Keratinocyte (primary cell): ENCODE data around the gene ARCN1. TPM values are rescaled to one million over a fixed set of nuclear protein-coding genes. Genes with fewer than 3 reads are reported as not detected.
"Not testable (repeated sequence)": the region's sequence is repeated elsewhere in the genome, so short reads cannot be mapped to it uniquely, and the experiment has no call there.

Source experiments
- DNase-seq: peaks from one replicate; pipeline ENCODE4 v3.0.0-alpha.2; 2011; ENCODE audit warnings: low read depth, missing footprints, low spot score
- FAIRE-seq: peaks from 2 replicates; lab custom pipeline; 2011; peaks lifted over from hg19 to GRCh38; lab: Jason Lieb, UNC
- H2AFZ ChIP-seq: 2 replicates; pipeline ENCODE4 v1.6.0; 2012; ENCODE audit warnings: low read length, control low read depth, inconsistent platforms; ENCODE audit not compliant: control insufficient read depth
- H3K27ac ChIP-seq: 2 replicates; pipeline ENCODE4 v1.5.1; 2011; ENCODE audit warnings: low read length; ENCODE audit not compliant: control insufficient read depth, insufficient read depth
- H3K27me3 ChIP-seq: 3 replicates; pipeline ENCODE4 v1.6.0; 2011; ENCODE audit warnings: low read length; ENCODE audit not compliant: control insufficient read depth, insufficient read depth; ENCODE audit errors: extremely low read depth
- H3K36me3 ChIP-seq, 2 experiments: 2 replicates in 1 of 2; 3 replicates in 1 of 2; pipeline ENCODE4 v1.5.1; 2011; ENCODE audit warnings: low read length in 2 of 2, mild to moderate bottlenecking in 1 of 2; ENCODE audit not compliant: control insufficient read depth in 2 of 2, insufficient read depth in 2 of 2; ENCODE audit errors: extremely low read depth in 1 of 2
- H3K4me1 ChIP-seq: 3 replicates; pipeline ENCODE4 v1.5.1; 2011; ENCODE audit warnings: low read length; ENCODE audit not compliant: control insufficient read depth, insufficient read depth; ENCODE audit errors: extremely low read depth
- H3K4me2 ChIP-seq: 3 replicates; pipeline ENCODE4 v1.6.0; 2011; ENCODE audit warnings: low read depth, low read length; ENCODE audit not compliant: control insufficient read depth, insufficient read depth; ENCODE audit errors: extremely low read depth
- H3K4me3 ChIP-seq, 3 experiments: fragments of 200-600 bp in 1 of 3; sonication (generic) in 1 of 3; 2 replicates in 2 of 3; 3 replicates in 1 of 3; pipeline ENCODE4 v1.5.1; 2011 to 2016; ENCODE audit warnings: low read length in 3 of 3, mild to moderate bottlenecking in 3 of 3, control low read depth in 2 of 3, inconsistent platforms in 1 of 3, low read depth in 1 of 3, mixed read lengths in 1 of 3, mixed run types in 1 of 3, moderate library complexity in 1 of 3; ENCODE audit not compliant: control insufficient read depth in 2 of 3, insufficient read depth in 2 of 3; ENCODE audit errors: extremely low read depth in 1 of 3
- H3K79me2 ChIP-seq: 2 replicates; pipeline ENCODE4 v1.6.0; 2012; ENCODE audit warnings: low read length; ENCODE audit not compliant: control insufficient read depth, insufficient read depth
- H3K9ac ChIP-seq: 3 replicates; pipeline ENCODE4 v1.6.0; 2011; ENCODE audit warnings: low read length; ENCODE audit not compliant: control insufficient read depth, insufficient read depth; ENCODE audit errors: extremely low read depth
- H3K9me1 ChIP-seq: 3 replicates; pipeline ENCODE4 v1.6.0; 2011; ENCODE audit warnings: low read length; ENCODE audit not compliant: control insufficient read depth, insufficient read depth; ENCODE audit errors: extremely low read depth
- H3K9me3 ChIP-seq: 2 replicates; pipeline ENCODE4 v1.5.1; 2012; ENCODE audit warnings: low read depth, low read length; ENCODE audit not compliant: control insufficient read depth
- H4K20me1 ChIP-seq: 3 replicates; pipeline ENCODE4 v1.6.0; 2011; ENCODE audit warnings: low read length; ENCODE audit not compliant: control insufficient read depth, insufficient read depth; ENCODE audit errors: extremely low read depth
- EZH2 ChIP-seq: IDR thresholded peaks from one replicate; pipeline ENCODE4 v1.6.1; 2012; ENCODE audit warnings: inconsistent platforms, mild to moderate bottlenecking, low read length, moderate library complexity
- dilution Hi-C: fragments of 300-500 bp; cut with MboI; formaldehyde crosslinking; loops from one replicate; pipeline ENCODE4 v1.7.0; 2020; ENCODE audit warnings: low sequenced_read_pairs; ENCODE audit not compliant: extremely low pct_ligation_motif_present
- polyA plus RNA-seq, 5 experiments: library from polyadenylated mRNA; depleted of rRNA in 3 of 5; stranded (reverse) in 3 of 5; stranded (forward) in 1 of 5; unstranded in 1 of 5; fragments of >200 nt; gene quantifications; 1 replicate in 1 of 5; 2 replicates in 3 of 5; 3 replicates in 1 of 5; pipeline versions ENCODE4 v1.2.1 to v1.2.3, GENCODE V29; 2011 to 2012; ENCODE audit warnings: missing spikeins in 2 of 5, low read depth in 1 of 5, low replicate concordance in 1 of 5
- TF ChIP-seq, protein P1 (sequence below), 3 experiments: IDR thresholded peaks in 1 of 3; conservative IDR thresholded peaks in 1 of 3; optimal IDR thresholded peaks in 1 of 3; 2 replicates in 2 of 3; 3 replicates in 1 of 3; pipeline versions ENCODE3 to v1.5.1; 2011; ENCODE audit warnings: low read length in 3 of 3, mild to moderate bottlenecking in 3 of 3, moderate library complexity in 2 of 3, control low read depth in 1 of 3, inconsistent platforms in 1 of 3; ENCODE audit not compliant: insufficient read depth in 2 of 3; ENCODE audit errors: extremely low read depth in 1 of 3

The ARCN1 gene
- polyA plus RNA-seq, 1 donor (not counting 4 experiments of a cell fraction or from before 2014, with no cell fraction given): 150 TPM

GRCh38 chr11:118610225-118610772 lies 38.1 kb downstream of the ARCN1 start:
- dilution Hi-C loops: no loop called here
- Histone ChIP-seq H4K20me1 (no peaks in the 10 kb centered on the region), H3K9me1 (no peaks in the 10 kb centered on the region), H3K4me1 (no peaks in the 10 kb centered on the region), H3K9me3 (no peaks in the 10 kb centered on the region), H3K9ac (no peak overlapping the region), H3K27me3 (no peaks in the 10 kb centered on the region), H3K4me3 (no peak overlapping the region), H3K27ac (no peak overlapping the region), H3K36me3 (peaks cover 0 to 3% of the 10 kb centered on the region in 2 experiments), H3K4me2 (no peak overlapping the region), H2AFZ (no peak overlapping the region), H3K79me2 (no peaks in the 10 kb centered on the region)
- FAIRE-seq: no peak
- no peak for TF ChIP-seq EZH2
- TF ChIP-seq, protein P1, sequence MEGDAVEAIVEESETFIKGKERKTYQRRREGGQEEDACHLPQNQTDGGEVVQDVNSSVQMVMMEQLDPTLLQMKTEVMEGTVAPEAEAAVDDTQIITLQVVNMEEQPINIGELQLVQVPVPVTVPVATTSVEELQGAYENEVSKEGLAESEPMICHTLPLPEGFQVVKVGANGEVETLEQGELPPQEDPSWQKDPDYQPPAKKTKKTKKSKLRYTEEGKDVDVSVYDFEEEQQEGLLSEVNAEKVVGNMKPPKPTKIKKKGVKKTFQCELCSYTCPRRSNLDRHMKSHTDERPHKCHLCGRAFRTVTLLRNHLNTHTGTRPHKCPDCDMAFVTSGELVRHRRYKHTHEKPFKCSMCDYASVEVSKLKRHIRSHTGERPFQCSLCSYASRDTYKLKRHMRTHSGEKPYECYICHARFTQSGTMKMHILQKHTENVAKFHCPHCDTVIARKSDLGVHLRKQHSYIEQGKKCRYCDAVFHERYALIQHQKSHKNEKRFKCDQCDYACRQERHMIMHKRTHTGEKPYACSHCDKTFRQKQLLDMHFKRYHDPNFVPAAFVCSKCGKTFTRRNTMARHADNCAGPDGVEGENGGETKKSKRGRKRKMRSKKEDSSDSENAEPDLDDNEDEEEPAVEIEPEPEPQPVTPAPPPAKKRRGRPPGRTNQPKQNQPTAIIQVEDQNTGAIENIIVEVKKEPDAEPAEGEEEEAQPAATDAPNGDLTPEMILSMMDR (optimal IDR thresholded peaks at IDR 0.05 in 1 of 3, IDR thresholded peaks at IDR 0.05 in 1 of 3, conservative IDR thresholded peaks at IDR 0.05 in 1 of 3; ENCODE audit: extremely low read depth in 1 of 3, insufficient read depth in 2 of 3, low read length in 3 of 3): no peak
- no peak for DNase-seq

GRCh38 chr11:118610773-118611432 lies 38.7 kb downstream of the ARCN1 start:
- H3K9me3 ChIP-seq: no peaks in the 10 kb centered on the region
- H3K9me1 ChIP-seq: no peaks in the 10 kb centered on the region
- peaks cover 4% of the 10 kb centered on the region for H3K4me1 ChIP-seq
- H4K20me1 ChIP-seq: no peaks in the 10 kb centered on the region
- dilution Hi-C loops: no loop called here
- no peak overlapping the region for H3K4me3 ChIP-seq
- no peak overlapping the region for H2AFZ ChIP-seq
- H3K36me3 ChIP-seq: peaks cover 0 to 3% of the 10 kb centered on the region in 2 experiments
- H3K79me2 ChIP-seq: no peaks in the 10 kb centered on the region
- no peak overlapping the region for H3K4me2 ChIP-seq
- no peak for TF ChIP-seq EZH2
- TF ChIP-seq, protein P1 (optimal IDR thresholded peaks at IDR 0.05 in 1 of 3, IDR thresholded peaks at IDR 0.05 in 1 of 3, conservative IDR thresholded peaks at IDR 0.05 in 1 of 3; ENCODE audit: extremely low read depth in 1 of 3, insufficient read depth in 2 of 3, low read length in 3 of 3): peak; percentile 52 to 81 (median 73)
- no peak overlapping the region for H3K27ac ChIP-seq
- no peak for DNase-seq
- H3K27me3 ChIP-seq: no peaks in the 10 kb centered on the region
- no peak overlapping the region for H3K9ac ChIP-seq
- no peak for FAIRE-seq

DNA sequence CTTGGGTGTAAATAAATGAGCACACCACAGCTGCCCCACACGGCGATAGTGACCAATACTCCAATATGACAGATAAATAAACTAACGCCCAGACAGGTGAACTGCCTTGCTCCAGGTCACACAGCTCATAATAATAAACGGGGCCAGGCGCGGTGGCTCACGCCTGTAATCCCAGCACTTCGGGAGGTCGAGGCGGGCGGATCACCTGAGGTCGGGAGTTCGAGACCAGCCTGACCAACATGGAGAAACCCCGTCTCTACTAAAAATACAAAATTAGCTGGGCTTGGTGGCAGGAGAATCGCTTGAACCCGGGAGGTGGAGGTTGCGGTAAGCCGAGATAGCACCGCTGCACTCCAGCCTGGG lies 39.2 kb downstream of the ARCN1 start:
- H2AFZ ChIP-seq, H3K9me3 ChIP-seq, H3K36me3 ChIP-seq, H3K9me1 ChIP-seq, H3K4me1 ChIP-seq, H3K4me2 ChIP-seq, dilution Hi-C loops, H3K27ac ChIP-seq, H3K27me3 ChIP-seq, FAIRE-seq, H3K4me3 ChIP-seq, H4K20me1 ChIP-seq, H3K9ac ChIP-seq, DNase-seq, H3K79me2 ChIP-seq: not testable (repeated sequence)
